HG03139 (cell line): ENCODE data around the gene UFM1.
"Not testable (repeated sequence)": the region's sequence is repeated elsewhere in the genome, so short reads cannot be mapped to it uniquely, and the experiment has no call there.

ENCODE experiments used
- ATAC-seq: cut with Tn5 transposase; IDR thresholded peaks from one replicate; pipeline ENCODE4 v1.9.1; 2021; ENCODE audit not compliant: unreplicated experiment

The UFM1 gene

DNA sequence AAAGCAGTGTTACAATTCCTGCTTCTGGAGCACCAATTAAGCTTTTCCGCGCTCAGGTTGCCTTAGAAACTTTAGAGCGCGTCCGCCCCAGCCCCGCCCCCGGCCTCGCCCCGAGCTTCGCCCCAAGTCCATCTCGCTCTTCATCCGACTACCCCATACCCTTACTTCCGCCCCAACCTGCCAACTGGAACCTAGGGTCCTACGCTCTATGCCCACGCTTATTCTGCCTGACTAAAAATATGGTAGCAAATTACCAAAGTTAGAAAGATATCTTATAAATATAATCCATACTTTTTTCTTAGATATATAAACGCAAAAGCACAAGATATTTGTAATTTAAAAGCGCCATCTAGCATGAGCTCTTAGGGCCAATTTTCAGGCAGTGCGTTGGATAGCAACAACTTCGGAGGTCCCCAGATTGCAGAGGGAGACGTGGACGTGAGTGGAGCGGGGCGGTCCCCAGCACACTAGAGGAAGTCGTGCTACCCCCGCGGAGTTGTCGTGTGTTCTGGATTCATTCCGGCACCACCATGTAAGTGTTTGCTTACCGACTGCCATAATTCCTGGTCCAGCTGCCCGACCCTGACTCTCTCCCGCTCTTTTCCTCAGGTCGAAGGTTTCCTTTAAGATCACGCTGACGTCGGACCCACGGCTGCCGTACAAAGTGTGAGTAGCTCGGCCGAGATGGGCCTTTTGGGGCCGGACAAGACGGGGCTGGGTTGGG lies at the start of gene UFM1:
Gene UFM1, plus strand, starts transcription at position 462 of the 724 bp plus-strand sequence. Its CDS starts 69 bp downstream, at position 531.
- peak; percentile 97 for ATAC-seq

DNA sequence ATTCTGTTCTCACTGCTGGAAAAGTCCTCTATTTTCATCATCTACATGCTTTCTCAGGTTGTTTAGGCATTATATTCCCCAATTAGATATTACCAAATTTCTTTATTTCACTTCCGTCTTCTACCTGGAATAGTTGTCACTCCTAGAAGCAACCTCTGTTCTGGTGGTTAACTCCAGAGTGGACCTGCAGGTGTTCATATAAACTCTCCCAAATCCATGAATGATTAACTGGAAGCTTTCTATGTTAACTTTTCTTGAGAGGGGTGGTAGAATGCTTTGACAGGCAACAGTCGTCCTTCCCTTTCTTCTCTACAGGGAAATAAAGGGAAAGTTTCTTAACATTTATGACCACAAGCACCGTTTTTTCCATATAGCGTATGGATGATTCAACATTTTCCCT lies 48.4 kb upstream of the UFM1 start:
- ATAC-seq, result no peak

GRCh38 chr13:38303816-38304320 lies 45.8 kb upstream of the UFM1 start:
- no peak for ATAC-seq

DNA sequence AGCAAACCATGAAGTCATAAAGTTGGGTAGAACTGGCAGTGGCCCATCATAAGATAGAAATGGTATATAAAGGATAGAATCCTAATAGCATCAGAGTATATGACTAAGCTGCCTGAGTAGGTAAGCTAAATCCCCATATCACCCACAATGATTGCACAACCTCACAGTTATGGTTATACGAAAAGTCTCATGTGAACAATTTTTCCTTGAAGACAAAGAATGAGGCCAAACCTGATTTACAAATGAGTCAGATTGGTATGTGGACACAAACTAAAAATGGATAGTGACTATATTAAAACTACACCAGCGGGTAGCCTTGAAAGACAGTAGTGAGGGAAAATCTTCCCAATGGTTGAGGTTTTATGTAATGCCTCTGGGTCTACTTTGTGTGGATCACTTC lies 40.9 kb upstream of the UFM1 start:
- no peak for ATAC-seq

DNA sequence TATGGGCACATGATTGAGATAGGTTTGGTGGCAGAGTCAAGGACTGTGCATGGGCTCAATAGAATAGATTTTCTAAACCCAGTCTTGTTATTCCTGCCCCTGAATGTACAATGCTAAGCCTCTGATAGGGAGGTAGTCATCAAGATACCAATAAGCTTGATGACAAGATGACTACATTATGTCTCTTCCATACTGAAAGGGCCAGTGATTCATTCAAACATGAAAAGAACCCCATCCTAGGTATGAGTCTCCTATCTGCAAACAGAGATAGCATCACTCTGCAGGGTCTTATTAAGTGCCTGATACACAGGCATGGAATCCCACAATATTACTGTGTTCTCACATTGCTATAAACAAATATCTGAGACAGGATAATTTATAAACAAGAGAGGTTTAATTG lies 40.3 kb upstream of the UFM1 start:
- no peak for ATAC-seq

GRCh38 chr13:38311175-38311574 lies 38.5 kb upstream of the UFM1 start:
- not testable (repeated sequence) for ATAC-seq

DNA sequence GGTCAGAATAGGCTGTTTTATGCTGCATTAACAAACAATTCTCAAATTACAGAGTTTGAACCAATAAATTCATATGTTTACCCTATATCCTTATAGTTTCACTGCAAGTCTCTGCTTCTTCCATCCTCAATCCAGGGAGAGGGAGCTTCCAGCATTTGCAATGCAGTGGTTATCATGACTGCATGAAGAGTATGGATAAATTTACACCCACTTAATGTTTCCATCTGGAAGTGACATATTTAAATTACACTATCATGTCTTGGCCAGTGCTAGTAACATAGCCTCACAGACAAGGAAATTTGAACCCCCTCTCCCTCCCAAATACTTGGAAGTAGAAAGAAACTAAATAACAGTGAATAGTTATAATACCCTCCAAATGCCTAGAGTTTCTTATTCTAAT lies 33.5 kb upstream of the UFM1 start:
- ATAC-seq, result no peak

- no peak for ATAC-seq
These were observed 28.0 kb upstream of the UFM1 start for GRCh38 chr13:38321654-38322053.

GRCh38 chr13:38325426-38325825 lies 24.2 kb upstream of the UFM1 start:
- no peak for ATAC-seq

DNA sequence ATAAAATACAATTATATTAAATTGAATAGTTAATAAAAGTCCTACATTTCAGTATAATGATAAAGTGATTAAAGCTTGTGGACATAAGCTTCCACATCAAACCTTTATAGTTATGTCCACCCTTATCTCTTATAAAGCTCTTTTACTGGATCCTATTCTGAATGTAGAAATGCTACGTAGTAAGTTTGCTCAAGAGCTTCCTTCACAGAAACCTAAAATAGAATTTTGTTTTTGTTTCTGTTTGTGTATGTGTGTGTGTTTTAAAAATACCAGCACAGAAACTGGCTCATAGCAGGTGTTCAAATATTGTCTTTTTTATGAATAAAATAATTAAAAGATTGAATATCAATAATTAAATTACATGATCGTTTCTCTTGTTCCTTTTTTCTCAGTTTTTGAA lies 21.0 kb upstream of the UFM1 start:
- no peak for ATAC-seq

- ATAC-seq, result no peak
These were observed 14.8 kb upstream of the UFM1 start for GRCh38 chr13:38334845-38335244.

GRCh38 chr13:38338089-38338488 lies 11.6 kb upstream of the UFM1 start:
- no peak for ATAC-seq

GRCh38 chr13:38340624-38341023 lies 9.0 kb upstream of the UFM1 start:
- ATAC-seq, result no peak

GRCh38 chr13:38341149-38341692 lies 8.4 kb upstream of the UFM1 start:
- no peak for ATAC-seq

- ATAC-seq, result no peak
These were observed 2.9 kb upstream of the UFM1 start for GRCh38 chr13:38346764-38347163.

- ATAC-seq, result peak; percentile 4
These were observed 726 bp upstream of the UFM1 start for GRCh38 chr13:38348861-38349389.

GRCh38 chr13:38350114-38350617 lies 515 bp downstream of the UFM1 start:
- ATAC-seq, result peak; percentile 27

GRCh38 chr13:38355595-38356119 lies 6.0 kb downstream of the UFM1 start:
- no peak for ATAC-seq

GRCh38 chr13:38358684-38359083 lies 9.0 kb downstream of the UFM1 start:
- ATAC-seq, result no peak

DNA sequence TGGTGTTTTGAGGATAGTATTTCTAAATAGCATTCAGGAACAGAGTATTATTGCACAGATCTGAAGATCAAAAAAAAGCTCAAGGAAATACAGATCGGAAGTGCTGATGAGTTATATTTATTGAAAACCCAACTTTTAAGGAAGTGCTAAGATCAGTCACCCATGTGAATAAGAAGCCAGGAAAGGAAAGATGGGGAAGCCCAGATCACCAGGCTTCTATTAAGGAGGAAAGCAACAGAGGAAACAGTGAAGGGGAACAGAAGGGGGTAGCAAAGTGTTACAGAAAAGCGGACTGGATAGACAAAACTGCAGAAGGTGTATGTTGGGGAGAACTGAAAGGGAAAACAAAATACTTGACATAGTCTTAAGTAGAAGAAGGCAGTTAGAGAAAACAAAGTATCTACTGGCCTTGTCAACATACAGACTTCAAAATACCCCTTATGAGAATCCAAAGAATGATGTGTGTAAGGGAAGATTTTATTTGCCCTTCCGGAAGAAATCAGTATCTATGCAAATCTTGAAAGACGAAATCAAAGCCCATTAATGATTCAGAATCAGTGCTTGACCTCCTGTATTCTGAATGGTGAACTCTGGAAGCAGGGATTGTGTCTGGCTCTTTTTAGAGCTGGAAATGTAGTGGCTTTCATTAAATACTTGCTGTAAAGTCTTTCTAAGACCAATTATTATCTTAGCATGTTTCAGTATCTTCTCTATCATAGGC lies 12.1 kb downstream of the UFM1 start:
- ATAC-seq, result no peak

DNA sequence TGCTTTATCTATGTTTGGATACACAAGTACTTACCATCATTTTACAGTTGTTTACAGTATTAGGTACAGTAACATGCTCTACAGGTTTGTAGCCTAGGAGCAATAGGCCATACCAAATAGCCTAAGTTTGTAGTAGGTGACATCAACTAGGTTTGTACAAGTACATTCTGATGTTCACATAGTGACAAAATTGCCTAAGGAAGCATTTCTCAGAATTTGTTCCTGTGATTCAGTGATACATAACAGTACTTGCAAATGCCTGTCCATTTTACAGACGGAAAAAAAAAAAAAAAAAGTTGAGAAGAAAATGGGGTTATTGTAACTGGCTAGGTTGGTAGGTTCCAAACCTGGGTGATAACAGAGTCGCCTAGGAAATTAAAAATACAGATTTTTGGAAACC lies 13.6 kb downstream of the UFM1 start:
- ATAC-seq, result no peak
